Measurements from ENCODE around the gene SELENOO.
A peak's percentile ranks its signal among the peaks of the same experiment; 100 is the strongest.

SELENOO gene

DNA sequence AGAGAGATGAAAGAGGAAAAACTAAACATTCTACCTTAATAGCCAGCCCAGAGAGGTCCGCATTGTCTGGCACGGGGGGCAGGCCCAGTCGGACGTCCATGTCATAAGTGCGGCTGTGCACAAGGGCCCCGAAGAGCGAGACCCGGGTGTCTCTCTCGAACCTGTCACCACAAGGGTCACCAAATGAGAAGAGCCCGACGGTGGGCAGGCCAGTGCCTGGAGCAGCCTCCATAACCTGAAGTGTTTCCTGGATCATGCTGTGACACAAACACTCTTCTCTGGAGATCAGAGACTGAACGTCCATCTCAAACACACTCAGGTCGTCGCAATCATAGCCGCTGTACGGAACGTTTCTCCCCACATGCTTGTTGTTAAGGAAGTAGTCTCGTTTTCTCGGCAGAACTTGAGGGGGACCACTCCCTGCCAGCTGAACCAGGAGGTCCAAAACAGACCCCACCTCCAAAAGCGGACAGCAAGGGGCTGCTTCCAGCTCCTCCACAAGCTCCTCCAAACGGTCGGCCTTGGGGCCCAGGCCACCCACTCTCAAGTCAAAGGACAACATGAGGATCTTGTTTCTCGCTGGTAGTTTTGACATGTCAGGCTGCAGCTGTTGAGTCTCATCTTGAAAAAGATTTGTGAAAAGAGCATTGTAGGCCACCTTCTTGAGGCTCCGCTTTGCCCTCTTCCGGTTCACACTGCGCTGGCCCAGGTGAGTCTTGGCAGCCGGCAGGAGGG lies 43.0 kb downstream of the SELENOO start:
- peak; percentile 32 for DNase-seq

- peak; percentile 97 for DNase-seq
Measured at GRCh38 chr22:50244420-50245213, 43.8 kb downstream of the SELENOO start, which contains the start of gene TUBGCP6. Gene TUBGCP6 (minus strand): TSS chr22:50245023. CDS start chr22:50244459, 564 bp downstream.

GRCh38 chr22:50245214-50246072 lies 44.6 kb downstream of the SELENOO start:
- no peak for DNase-seq

GRCh38 chr22:50246242-50247175 lies 45.7 kb downstream of the SELENOO start:
- peak; percentile 17 for DNase-seq

DNA sequence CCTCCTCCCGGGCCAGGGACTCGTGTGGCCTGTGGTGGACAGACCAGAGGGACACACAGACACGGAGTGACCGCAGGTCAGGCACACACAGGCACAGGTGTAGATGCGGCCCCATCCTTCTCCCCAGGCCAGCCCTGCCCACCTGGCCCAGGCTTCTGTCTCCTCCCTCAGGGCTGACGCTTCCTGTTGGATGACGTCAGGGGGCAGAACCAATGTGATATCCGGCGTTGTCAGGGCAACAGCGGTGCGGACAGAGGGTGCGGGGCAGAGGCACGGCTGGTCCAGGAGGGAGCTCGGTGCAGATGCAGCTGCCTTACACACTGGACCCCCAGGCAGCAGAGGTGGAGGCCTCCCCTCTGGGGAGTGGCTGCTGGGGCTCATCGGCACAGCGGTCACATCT lies 46.9 kb downstream of the SELENOO start:
- peak; percentile 97 for DNase-seq

- peak; percentile 32 for DNase-seq
Measured at GRCh38 chr22:50248196-50249081, 47.6 kb downstream of the SELENOO start.

GRCh38 chr22:50249341-50250248 lies 48.8 kb downstream of the SELENOO start:
- no peak for DNase-seq

GRCh38 chr22:50250249-50250554 lies 49.4 kb downstream of the SELENOO start:
- DNase-seq: no peak

DNA sequence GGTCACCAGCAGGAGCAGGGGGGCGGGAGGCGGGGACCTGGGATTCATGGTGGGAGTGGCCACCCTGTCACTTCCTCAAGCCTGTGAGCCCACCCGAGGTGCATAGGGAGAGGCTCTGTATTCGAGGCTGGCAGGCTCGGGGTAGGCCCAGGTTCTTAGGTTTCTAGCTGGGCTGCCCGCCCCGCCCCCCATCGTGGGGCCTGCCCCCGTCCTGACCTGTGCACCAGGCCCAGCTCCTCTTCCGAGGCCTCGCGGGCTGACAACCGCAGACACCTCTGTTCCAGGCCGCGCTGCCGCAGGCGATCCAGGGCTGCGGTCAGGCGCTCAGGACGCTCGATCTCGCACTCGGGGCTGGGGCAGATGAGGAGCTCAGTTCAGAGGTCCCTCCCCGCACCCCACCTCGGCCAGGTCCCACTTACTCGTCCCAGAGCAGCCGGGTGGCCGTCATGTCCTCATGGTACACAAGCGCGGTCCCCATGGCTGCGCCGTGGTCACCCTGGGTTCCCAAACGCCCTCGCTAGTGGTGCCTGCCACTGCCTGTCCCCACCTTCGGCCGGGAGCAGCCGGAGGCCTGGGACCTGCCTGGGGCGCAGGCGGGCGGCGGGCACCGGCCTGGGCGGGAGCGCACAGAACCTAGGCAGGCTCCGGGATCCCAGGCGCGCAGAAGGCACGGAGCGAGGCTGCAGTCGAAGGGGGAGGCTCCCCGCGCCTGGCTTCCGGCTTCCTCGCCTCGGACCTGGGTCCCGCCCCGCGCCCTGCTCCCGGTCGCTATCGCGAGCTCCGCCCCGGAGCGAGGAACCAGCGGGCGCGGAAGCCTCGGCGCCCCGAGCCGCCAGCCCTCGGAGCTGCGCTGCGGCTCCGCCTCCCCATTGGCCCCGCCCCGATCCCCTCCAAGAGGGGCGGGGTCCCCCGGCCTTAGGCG lies 50.0 kb downstream of the SELENOO start, which contains the start of gene HDAC10:
TSS of gene HDAC10 (minus strand) at position 711 of the 922 bp plus-strand sequence. CDS start at position 478, 233 bp downstream.
- peak; percentile 91 for DNase-seq

- no peak for DNase-seq
Measured at GRCh38 chr22:50251477-50252081, 50.8 kb downstream of the SELENOO start.

DNA sequence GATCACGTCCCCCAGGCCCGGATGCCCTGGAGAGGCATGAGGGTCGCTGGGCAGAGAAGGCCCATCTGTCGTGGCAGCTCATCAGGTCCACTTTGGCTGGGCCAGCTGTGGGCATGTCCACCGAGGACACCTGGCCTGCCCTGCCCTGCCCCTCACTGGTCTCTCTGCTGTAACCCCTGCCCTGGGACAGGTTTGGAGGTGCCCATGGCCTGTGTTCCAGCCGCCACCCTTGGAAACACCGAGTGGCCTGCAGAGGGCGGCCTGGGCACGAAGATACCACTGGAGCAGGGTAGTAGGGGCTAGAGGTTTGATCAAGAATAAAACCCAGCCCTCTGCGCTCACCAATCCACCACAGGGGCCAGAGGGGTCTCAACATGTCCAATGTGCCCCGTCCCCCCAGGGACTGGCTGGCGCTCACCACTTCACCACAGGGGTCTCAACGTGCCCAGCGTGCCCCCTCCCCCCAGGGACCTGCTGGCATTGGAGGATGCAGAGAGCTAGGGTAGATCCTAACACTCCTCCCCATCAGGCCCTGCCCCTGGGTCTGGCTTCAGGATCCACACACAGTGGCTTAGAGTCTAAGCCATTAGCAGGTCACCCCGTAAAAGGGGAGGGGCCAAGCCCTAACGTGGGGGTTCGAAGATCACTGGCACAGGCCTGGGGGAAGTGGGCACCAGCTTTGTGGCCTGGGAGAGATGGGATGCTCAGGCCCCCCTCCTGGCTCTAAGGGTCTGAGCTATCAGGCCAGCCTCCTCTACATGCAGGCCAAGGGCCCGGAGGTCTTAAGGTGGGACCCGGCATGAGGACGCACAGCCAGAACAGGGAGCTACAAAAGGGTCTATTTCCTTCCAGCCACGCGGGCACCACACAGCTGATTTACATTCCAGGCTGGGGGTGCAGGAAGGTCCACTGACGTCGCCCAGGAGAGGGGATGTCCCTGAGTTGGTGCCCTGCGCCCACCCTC lies 51.6 kb downstream of the SELENOO start:
- peak; percentile 69 for DNase-seq

- DNase-seq: no peak
Measured at GRCh38 chr22:50253046-50253915, 52.5 kb downstream of the SELENOO start.

- DNase-seq: no peak
Measured at GRCh38 chr22:50253941-50254340, 53.1 kb downstream of the SELENOO start.

- DNase-seq: no peak
Measured at GRCh38 chr22:50255099-50255498, 54.3 kb downstream of the SELENOO start.

DNA sequence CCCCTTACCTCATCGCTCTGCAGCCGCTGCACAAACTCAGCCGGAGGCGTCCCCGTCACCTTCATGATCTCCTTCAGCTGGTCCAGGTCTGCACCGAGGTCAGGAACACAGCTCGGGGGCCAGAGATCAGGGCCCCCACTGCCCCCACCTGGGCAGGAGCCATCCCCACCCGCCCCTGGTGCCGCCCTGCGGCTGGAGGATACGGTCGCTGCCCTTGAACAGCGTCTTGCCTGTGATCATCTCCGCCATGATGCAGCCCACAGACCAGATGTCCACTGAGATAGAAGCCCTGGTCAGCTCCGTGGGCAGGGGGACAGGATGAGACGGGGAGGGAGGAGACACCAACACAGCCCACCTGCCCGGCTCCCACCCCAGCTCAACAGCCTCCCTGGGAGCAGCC lies 54.8 kb downstream of the SELENOO start:
- no peak for DNase-seq
